ENCODE measurements around the gene GRHL1.

Gene GRHL1

DNA sequence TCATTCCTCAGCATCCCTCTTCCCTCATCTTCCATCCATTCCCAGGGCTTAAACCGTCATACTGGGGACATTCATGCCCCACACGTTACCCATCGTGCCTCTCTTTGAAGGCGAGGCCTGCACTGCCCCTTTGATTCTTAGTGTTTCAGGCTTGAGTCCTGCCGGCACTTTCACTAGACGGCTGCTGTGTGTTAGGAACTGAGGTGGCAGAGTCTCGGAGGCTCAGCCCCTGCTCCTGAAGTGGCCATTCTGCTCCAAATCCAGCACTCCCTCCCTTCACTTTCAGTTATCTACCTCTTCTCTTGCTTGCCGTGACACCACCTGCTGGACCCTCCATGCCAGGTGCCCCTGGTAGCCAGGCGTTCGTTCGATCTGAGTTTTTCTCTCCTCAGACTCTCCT lies 43.0 kb downstream of the GRHL1 start:
- no peak for DNase-seq (ENCODE audit: low read depth)

- no peak for DNase-seq (ENCODE audit: low read depth)
Measured at GRCh38 chr2:9995059-9995458, 43.6 kb downstream of the GRHL1 start.

DNA sequence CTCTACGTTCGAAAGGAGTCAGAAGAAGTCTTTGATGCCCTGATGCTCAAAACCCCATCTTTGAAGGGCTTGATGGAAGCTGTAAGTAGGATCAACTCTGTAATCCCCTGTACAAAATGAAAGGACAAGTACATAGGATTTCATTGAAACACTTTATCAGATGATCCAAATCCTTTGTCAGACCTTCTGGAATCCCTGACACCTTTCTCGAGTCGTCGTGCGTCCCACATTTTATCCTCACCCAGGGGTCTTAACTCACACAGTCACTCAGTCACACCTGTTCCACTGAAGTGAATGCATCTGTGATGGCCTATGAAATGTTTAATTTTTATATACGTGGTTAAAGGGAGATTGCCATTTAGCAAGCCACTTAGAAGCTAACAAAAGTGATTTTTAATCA lies 44.8 kb downstream of the GRHL1 start:
- no peak for DNase-seq (ENCODE audit: low read depth)

GRCh38 chr2:9997936-9998335 lies 46.4 kb downstream of the GRHL1 start:
- no peak for DNase-seq (ENCODE audit: low read depth)

DNA sequence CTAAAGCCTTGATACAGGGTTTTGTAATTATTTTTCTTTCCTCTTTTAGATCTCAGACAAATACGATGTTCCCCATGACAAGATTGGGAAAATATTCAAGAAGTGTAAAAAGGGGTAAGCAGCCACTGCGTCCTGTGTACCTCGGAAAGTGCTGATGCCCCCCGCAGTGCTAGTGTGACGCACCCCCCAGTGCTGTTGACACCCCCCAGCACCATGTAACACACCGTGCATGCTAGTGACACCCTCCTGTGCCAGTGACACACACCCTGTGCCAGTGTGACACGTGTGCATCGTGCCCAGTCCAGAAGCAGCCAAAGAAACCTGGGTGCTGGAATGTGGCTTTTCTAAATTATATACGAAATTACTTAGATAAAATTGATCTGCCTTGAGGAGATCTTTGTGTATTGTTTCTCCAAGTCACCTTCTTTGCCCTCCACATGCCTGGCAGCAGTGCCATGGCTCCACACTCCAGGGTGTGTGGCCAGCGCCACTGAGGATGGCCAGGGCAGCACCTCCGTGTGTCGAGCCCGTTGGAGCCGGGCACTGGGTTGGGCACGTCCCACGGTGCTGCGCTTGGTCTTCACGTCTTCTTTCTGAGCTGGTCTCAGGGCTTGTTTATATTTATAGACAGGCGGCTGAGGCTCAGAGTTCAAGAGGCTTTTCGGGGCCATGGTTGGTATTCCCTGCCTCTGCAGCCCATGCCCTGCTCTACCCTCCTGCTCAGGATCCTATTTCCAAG lies 47.6 kb downstream of the GRHL1 start:
- DNase-seq (ENCODE audit: low read depth): no peak

DNA sequence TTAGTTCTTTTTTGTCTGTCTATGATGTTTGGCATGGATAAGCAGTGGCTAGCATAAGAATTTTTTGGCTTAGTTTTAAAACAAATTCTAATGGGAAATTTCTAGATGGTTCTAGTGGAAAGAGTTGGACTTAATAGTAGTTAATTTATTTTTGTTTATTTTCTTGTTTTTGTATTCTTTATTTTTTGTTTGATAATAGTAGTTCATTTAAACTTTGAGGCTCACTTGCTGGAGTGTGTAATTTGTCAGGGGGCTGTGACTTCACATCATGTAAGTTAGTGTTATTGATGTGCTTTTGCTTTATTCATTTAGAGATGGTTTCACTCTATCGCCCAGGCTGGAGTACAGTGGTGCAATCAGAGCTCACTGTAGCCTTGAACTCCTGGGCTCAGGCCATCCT lies 48.2 kb downstream of the GRHL1 start:
- DNase-seq (ENCODE audit: low read depth): no peak

- no peak for DNase-seq (ENCODE audit: low read depth)
Measured at GRCh38 chr2:10000541-10000940, 49.0 kb downstream of the GRHL1 start.

GRCh38 chr2:10001586-10001985 lies 50.1 kb downstream of the GRHL1 start:
- no peak for DNase-seq (ENCODE audit: low read depth)

GRCh38 chr2:10002109-10002508 lies 50.6 kb downstream of the GRHL1 start:
- DNase-seq (ENCODE audit: low read depth): no peak

GRCh38 chr2:10002681-10003080 lies 51.2 kb downstream of the GRHL1 start:
- no peak for DNase-seq (ENCODE audit: low read depth)

DNA sequence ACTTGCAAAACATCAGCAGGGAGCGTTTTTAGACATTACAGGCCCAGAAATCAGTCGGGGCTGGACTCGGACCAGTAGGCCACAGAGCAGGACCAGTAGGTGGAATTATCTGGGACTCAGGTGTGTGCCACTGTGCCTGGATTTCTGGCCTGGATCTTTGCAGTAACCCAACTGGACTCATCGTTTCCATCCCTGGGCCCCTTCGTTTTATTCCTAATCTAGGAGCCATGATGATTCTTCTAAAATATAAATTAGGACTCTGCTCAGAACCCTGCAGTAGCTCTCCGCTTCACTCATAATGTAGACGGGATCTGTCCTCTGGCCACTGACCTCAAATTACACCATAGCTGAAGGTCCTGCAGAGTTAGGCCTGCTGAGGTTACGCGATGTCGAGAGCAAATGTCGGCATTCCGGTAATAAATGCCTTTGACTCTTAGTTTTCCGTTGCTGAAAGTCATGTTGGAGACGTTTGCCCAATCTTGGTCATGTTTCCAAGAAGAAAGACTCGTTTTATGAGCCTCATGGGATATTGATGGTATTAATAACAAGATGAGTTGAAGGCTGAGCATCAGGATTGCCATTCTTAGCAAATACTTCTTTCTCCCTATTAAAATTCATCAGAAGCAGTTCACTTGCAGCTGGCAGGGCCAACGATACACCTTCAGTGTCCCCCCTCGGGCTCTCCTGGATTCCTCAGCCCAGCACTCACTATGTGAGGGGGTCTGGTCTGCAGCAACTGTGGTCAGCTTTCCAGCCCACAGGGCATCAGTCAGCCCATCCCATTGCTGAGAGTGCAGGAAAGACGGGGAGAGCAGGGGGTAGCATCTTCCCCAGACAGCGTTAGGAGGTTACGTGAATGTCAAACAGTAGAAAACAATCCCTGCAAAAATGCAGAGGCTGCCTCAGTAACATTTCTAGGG lies 52.0 kb downstream of the GRHL1 start:
- DNase-seq (ENCODE audit: low read depth): no peak

- no peak for DNase-seq (ENCODE audit: low read depth)
Measured at GRCh38 chr2:10004401-10004800, 52.9 kb downstream of the GRHL1 start.

GRCh38 chr2:10004836-10005235 lies 53.3 kb downstream of the GRHL1 start:
- no peak for DNase-seq (ENCODE audit: low read depth)

DNA sequence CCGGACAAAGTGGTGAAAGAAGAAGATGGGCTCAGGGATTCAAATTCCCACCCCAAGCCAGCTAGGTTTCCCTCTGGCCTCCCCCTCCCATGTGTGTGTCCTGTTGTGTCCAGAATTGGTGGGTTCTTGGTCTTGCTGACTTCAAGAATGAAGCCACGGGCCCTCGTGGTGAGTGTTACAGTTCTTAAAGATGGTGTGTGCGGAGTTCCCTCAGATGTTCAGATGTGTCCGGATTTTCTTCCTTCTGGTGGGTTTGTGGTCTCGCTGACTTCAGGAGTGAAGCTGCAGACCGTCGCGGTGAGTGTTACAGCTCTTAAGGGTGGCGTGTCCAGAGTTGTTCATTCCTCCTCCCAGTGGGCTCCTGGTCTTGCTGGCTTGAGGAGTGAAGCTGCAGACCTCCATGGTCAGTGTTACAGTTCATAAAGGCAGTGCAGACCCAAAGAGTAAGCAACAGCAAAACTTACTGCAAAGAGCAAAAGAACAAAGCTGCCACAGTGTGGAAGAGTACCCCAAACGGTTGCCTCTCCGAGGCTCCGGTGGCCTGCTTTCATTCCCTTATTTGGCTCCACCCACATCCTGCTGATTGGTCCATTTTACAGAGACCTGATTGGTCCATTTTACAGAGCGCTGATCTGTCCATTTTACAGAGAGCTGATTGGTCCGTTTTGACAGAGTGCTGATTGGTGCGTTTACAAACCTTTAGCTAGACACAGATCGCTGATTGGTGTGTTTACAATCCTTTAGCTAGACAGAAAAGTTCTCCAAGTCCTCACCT lies 54.2 kb downstream of the GRHL1 start:
- DNase-seq (ENCODE audit: low read depth): no peak

- DNase-seq (ENCODE audit: low read depth): no peak
Measured at GRCh38 chr2:10006236-10007161, 55.0 kb downstream of the GRHL1 start.

DNA sequence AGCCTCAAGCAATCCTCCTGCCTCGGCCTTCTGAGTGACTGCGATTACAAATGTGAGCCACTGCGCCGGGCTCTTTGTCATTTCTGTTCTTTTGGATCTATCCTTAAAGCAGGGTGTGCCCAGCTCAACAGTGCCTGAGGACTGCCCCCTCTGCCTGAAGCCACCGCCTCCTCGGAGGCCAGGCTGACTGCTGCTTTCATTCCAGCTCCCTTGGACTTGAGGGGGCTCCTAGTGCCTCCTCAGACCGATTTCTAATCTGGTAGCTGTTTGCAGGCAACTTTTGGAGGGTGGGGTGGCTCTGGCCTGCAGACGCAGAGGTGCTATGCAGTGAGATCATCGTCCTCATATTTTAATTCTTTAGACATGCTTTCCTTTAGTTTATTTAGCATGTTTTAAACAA lies 55.9 kb downstream of the GRHL1 start:
- DNase-seq (ENCODE audit: low read depth): no peak

- no peak for DNase-seq (ENCODE audit: low read depth)
Measured at GRCh38 chr2:10007921-10008808, 56.7 kb downstream of the GRHL1 start.

- DNase-seq (ENCODE audit: low read depth): no peak
Measured at GRCh38 chr2:10008809-10009176, 57.3 kb downstream of the GRHL1 start.

- DNase-seq (ENCODE audit: low read depth): no peak
Measured at GRCh38 chr2:10009271-10009810, 57.8 kb downstream of the GRHL1 start.

Data from activated T-cell treated with anti-CD3 and anti-CD28 coated beads for 48 hours (primary cell).